Heart left ventricle (tissue), 16 donors: ENCODE results near the gene GLYR1. TPM values are rescaled to one million over a fixed set of nuclear protein-coding genes. Genes with fewer than 3 reads are reported as not detected.

ENCODE experiments used
- ATAC-seq, 4 donors: fragments of 200-7000 bp; cut with Tn5 transposase; one replicate each; pipeline ENCODE4 v1.9.1; 2020 to 2022; ENCODE audit warnings: moderate library complexity in 4 of 4, mild to moderate bottlenecking in 3 of 4, moderate number of reproducible peaks in 1 of 4
- DNase-seq, 5 donors: peaks; one replicate each; pipeline ENCODE4 v3.0.0-alpha.2; 2020
- H3K27ac ChIP-seq, 12 donors: fragments of 200-600 bp; sonication (generic) in 4 of 12; one replicate each; pipeline versions ENCODE4 v1.5.0 to v1.8.0; 2016 to 2022; ENCODE audit warnings: mild to moderate bottlenecking in 2 of 12
- H3K27me3 ChIP-seq, 9 donors: fragments of 200-600 bp; sonication (generic) in 2 of 9; one replicate each; pipeline versions ENCODE4 v1.5.1 to v1.8.0; 2016 to 2022; ENCODE audit warnings: mild to moderate bottlenecking in 3 of 9
- H3K36me3 ChIP-seq, 9 donors: fragments of 200-600 bp; sonication (generic) in 2 of 9; one replicate each; pipeline versions ENCODE4 v1.5.0 to v1.8.0; 2018 to 2022; ENCODE audit warnings: mild to moderate bottlenecking in 2 of 9
- H3K4me1 ChIP-seq, 12 donors: fragments of 200-600 bp; sonication (generic) in 4 of 12; one replicate each; pipeline versions ENCODE4 v1.5.0 to v1.8.0; 2016 to 2022; ENCODE audit warnings: mild to moderate bottlenecking in 3 of 12
- H3K4me3 ChIP-seq, 12 donors: fragments of 200-600 bp; sonication (generic) in 4 of 12; one replicate each; pipeline versions ENCODE4 v1.5.0 to v1.8.0; 2017 to 2022; ENCODE audit warnings: mild to moderate bottlenecking in 9 of 12, moderate library complexity in 4 of 12
- H3K9me3 ChIP-seq, 12 donors: fragments of 200-600 bp; sonication (generic) in 4 of 12; one replicate each; pipeline versions ENCODE4 v1.5.0 to v1.8.0; 2016 to 2022; ENCODE audit warnings: mild to moderate bottlenecking in 1 of 12
- POLR2A ChIP-seq, 2 donors: fragments of 450-650 bp; IDR thresholded peaks; one replicate each; pipeline ENCODE4 v1.6.1; 2017; ENCODE audit warnings: antibody characterized with exemption in 2 of 2, mild to moderate bottlenecking in 2 of 2, moderate library complexity in 2 of 2
- WGBS, 4 donors: extraction: QIAGEN DNeasy Blood & Tissue Kit in 2 of 4; methylation state at CpG; one replicate each; pipeline versions ENCODE4 v1.1.5 to v1.1.7; 2013 to 2018; 5-methylcytosine and 5-hydroxymethylcytosine counted together
- intact Hi-C, 10 donors: fragments of 100-400 bp; cut with DNase I; formaldehyde crosslinking; loops; one replicate each; pipeline versions ENCODE4 v1.11.1 to v1.14.2; 2022
- polyA plus RNA-seq, 2 donors: library from polyadenylated mRNA; stranded (reverse); fragments of 200-250 nt; gene quantifications; one replicate each; pipeline ENCODE4 v1.2.3, GENCODE V29; 2013
- total RNA-seq, 9 donors: library from RNA; depleted of rRNA in 2 of 9; stranded (reverse); fragments of >200 nt in 2 of 9; fragmentation: NEBNext Ultra II Directional in 3 of 9; extraction: Animal tissue kit (Norgen Biotek cat#: 25700) in 3 of 9; gene quantifications; one replicate each; pipeline versions ENCODE4 v1.1.0 to v1.2.4, GENCODE V29; 2016 to 2023
- TF ChIP-seq, protein P1 (sequence below), 12 donors: fragments of 200-600 bp; sonication (generic) in 4 of 12; IDR thresholded peaks; one replicate each; pipeline versions ENCODE4 v1.5.0 to v1.8.0; 2018 to 2022; ENCODE audit warnings: antibody characterized with exemption in 12 of 12, mild to moderate bottlenecking in 5 of 12
- donor health status: ischemic (EF 13 %, LVEDD 7.1; RV severe dilation, severe dysfunction).
- donor health status: healthy with polysubstance abuse.
- donor health status: DM: no; HTN: yes; CAD: no.
- donor health status: DM: no; HTN: no; CAD: no.
- donor health status: ischemic (EF 25% LVEDD 6.9; RV normal size, moderate dysfunction).
- donor health status: ischemic (EF 25% LVEDD 5.7; RV mildly dilated, moderate dysfunction).
- donor health status: healthy.
- donor health status: DM: yes; HTN: yes; CAD: no.
- donor health status: ischemic (EF 35%, LVEDD 5.7; RV mildly dilated, moderate dysfunction).
- donor health status: nonischemic (EF 11% LVEDD 7.7; RV severe dilation, severe dysfunction).
- donor health status: DM: yes; HTN: yes; CAD: no.
- donor health status: PGD.
- donor health status: ischemic (EF 29% LVEDD 5.4; RV normal size, mild dysfunction).
- donor health status: nonischemic (EF 23%, LVEDD 6.1; RV moderate dilation, normal function).

The GLYR1 gene
- total and polyA plus RNA-seq, 11 donors, result 51.3 to 96.6 (median 74.9) TPM

DNA sequence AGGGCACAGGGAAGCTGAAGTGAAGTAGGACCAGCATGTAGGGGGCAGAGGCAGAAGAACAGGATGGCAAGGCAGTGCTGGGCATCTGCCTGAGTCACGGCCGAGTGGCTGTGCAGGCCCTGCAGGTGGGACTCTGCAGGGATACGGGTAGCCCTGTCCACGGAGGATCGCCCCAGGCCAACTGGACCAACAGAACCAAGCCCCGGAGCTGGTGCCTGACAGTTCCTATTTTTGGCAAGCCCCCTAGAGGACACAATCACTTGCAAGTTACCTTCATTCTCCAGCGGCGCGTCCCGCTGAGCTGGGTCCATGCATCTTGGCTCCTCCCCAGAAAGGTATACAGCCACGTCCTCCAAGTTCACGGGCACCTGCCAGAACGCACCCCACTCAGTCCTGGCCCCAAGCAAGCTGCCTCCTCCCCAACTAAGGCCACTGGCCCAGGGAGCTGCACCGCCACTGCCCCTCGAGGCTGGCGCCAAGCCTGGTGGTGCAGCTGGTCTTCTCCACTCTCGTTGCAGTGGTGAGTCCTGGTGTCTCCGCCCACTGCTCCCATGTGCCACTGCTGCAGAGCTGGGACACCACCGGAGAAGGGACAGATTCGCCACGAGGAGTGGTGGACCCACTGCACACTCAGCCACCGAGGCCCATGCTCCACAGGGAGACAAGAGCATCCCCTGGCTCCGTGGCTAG lies 86.7 kb downstream of the GLYR1 start:
- Histone ChIP-seq H3K27me3 (no peaks in the 10 kb centered on the region), H3K9me3 (peaks cover 0 to 4% (median 0%) of the 10 kb centered on the region in 12 donors), H3K4me3 (no peak overlapping the region), H3K4me1 (peaks cover 0 to 8% (median 5%) of the 10 kb centered on the region in 12 donors), H3K27ac (no peak overlapping the region), H3K36me3 (peaks cover 3 to 95% (median 89%) of the 10 kb centered on the region in 9 donors)
- intact Hi-C loops, result loop anchor here in 1 of 10 donors (10.0 kb wide), 1 partner anchor 194 kb away; the partner anchor contains the start of gene SEC14L5
- 88 to 90% (median 90%) methylated on average over 23 of the region's 23 CpGs for WGBS, 4 donors
- DNase-seq (peak in 1 of 5 donors; percentile 56), ATAC-seq (no peak)
- TF ChIP-seq, protein P1, sequence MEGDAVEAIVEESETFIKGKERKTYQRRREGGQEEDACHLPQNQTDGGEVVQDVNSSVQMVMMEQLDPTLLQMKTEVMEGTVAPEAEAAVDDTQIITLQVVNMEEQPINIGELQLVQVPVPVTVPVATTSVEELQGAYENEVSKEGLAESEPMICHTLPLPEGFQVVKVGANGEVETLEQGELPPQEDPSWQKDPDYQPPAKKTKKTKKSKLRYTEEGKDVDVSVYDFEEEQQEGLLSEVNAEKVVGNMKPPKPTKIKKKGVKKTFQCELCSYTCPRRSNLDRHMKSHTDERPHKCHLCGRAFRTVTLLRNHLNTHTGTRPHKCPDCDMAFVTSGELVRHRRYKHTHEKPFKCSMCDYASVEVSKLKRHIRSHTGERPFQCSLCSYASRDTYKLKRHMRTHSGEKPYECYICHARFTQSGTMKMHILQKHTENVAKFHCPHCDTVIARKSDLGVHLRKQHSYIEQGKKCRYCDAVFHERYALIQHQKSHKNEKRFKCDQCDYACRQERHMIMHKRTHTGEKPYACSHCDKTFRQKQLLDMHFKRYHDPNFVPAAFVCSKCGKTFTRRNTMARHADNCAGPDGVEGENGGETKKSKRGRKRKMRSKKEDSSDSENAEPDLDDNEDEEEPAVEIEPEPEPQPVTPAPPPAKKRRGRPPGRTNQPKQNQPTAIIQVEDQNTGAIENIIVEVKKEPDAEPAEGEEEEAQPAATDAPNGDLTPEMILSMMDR (IDR thresholded peaks at IDR 0.05), result no peak
- no peak for TF ChIP-seq POLR2A (IDR thresholded peaks at IDR 0.05)

DNA sequence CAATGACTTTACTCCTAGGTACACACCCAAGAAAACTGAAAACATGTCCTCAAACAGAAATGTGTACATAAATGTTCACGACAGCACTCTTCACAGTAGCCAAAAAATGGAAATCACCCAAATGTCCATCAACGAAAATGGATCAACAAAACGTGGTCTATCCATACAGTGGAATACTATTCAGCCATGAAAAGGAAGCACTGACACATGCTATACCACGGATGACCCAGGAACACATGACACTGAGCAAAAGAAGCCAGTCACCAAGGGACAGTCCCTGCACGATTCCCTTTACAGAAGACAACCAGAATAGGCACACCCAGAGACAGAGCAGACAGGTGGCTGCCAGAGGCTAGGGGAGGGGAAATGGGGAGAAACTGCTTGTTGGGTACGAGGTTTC lies 91.4 kb downstream of the GLYR1 start:
- no peak overlapping the region for H3K4me3 ChIP-seq
- no peak for TF ChIP-seq POLR2A (IDR thresholded peaks at IDR 0.05)
- TF ChIP-seq, protein P1 (IDR thresholded peaks at IDR 0.05), result no peak
- H3K27me3 ChIP-seq, result no peaks in the 10 kb centered on the region
- WGBS, 4 donors, result 96 to 98% (median 97%) methylated on average over 6 of the region's 6 CpGs
- H3K9me3 ChIP-seq, result peaks cover 0 to 9% (median 0%) of the 10 kb centered on the region in 12 donors
- DNase-seq, result no peak
- no peak overlapping the region for H3K27ac ChIP-seq
- intact Hi-C loops, result no loop called here
- H3K36me3 ChIP-seq, result peaks cover 0 to 99% (median 96%) of the 10 kb centered on the region in 9 donors
- ATAC-seq, result no peak
- no peaks in the 10 kb centered on the region for H3K4me1 ChIP-seq

DNA sequence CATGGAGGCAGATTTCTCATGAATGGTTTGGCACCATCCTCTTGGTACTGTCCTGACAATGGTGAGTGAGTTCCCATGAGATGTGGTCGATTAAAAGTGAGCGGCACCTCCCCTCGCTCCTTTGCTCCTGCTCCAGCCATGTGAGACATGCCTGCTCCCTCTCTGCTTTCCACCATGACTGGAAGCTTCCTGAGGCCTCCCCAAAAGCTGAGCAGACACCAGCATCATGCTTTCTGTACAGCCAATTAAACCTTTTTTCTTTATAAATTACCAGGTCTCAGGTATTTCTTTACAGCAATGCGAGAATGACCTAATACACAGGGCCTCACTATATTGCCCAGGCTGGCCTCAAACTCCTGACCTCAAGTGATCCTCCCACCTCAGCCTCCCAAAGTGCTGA lies 92.2 kb downstream of the GLYR1 start:
- no peak overlapping the region for H3K27ac ChIP-seq
- peaks cover 0 to 98% (median 93%) of the 10 kb centered on the region in 9 donors for H3K36me3 ChIP-seq
- DNase-seq, result no peak
- WGBS, 4 donors, result 95 to 99% (median 98%) methylated on average over 4 of the region's 4 CpGs
- H3K4me3 ChIP-seq, result no peak overlapping the region
- H3K4me1 ChIP-seq, result no peaks in the 10 kb centered on the region
- ATAC-seq, result no peak
- H3K9me3 ChIP-seq, result peaks cover 0 to 9% (median 0%) of the 10 kb centered on the region in 12 donors
- H3K27me3 ChIP-seq, result no peaks in the 10 kb centered on the region
- no peak for TF ChIP-seq POLR2A (IDR thresholded peaks at IDR 0.05)
- TF ChIP-seq, protein P1 (IDR thresholded peaks at IDR 0.05), result no peak
- intact Hi-C loops, result no loop called here

DNA sequence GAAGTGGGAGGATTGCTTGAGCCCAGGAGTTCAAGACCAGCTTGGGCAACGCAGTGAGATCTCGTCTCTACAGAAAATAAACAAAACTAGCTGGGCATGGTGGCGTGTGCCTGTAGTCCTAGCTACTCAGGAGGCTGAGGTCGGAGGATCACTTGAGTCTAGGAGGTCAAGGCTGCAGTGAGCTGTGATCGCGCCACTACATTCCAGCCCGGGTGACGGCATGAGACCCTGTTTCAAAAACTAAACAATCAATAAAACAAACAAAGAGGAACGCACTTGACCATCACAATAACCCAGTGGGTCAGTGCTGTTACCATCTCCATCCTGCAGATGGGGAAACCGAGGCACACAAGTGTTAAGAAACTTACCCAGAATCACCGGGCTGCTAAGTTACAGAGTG lies 93.9 kb downstream of the GLYR1 start:
- DNase-seq (no peak), ATAC-seq (no peak)
- intact Hi-C loops, result no loop called here
- peaks cover 0 to 9% (median 0%) of the 10 kb centered on the region in 12 donors for H3K9me3 ChIP-seq
- TF ChIP-seq POLR2A (IDR thresholded peaks at IDR 0.05), result no peak
- TF ChIP-seq, protein P1 (IDR thresholded peaks at IDR 0.05), result no peak
- no peak overlapping the region for H3K27ac ChIP-seq
- H3K27me3 ChIP-seq, result no peaks in the 10 kb centered on the region
- no peaks in the 10 kb centered on the region for H3K4me1 ChIP-seq
- H3K36me3 ChIP-seq, result peaks cover 0 to 90% (median 84%) of the 10 kb centered on the region in 9 donors
- 93 to 96% (median 96%) methylated on average over 11 of the region's 11 CpGs for WGBS, 4 donors
- H3K4me3 ChIP-seq, result no peak overlapping the region

Other genes with a start within 250 kb of the GLYR1 start
- gene UBALD1, start 232.4 kb downstream of the GLYR1 start, total RNA-seq, result 10 to 100 TPM in 8 of 9 donors, 1 to 10 TPM in 1; 9.1 to 38.9 (median 18.7) TPM
- 10 to 100 TPM; 23.7 to 33.9 TPM for gene UBALD1, start 232.4 kb downstream of the GLYR1 start, polyA plus RNA-seq
- 10 to 100 TPM; 28.5 to 75.0 (median 42.0) TPM for gene MGRN1, start 222.5 kb downstream of the GLYR1 start, total RNA-seq
- 10 to 100 TPM; 17.9 to 36.9 TPM for gene MGRN1, start 222.5 kb downstream of the GLYR1 start, polyA plus RNA-seq
- gene NUDT16L1, start 153.7 kb downstream of the GLYR1 start, total RNA-seq, result 10 to 100 TPM; 33.1 to 65.2 (median 46.4) TPM
- 10 to 100 TPM; 47.5 to 51.0 TPM for gene NUDT16L1, start 153.7 kb downstream of the GLYR1 start, polyA plus RNA-seq
- gene ANKS3, start 113.0 kb downstream of the GLYR1 start, total RNA-seq, result 10 to 100 TPM in 2 of 9 donors, 1 to 10 TPM in 7; 5.1 to 12.5 (median 8.6) TPM
- gene ANKS3, start 113.0 kb downstream of the GLYR1 start, polyA plus RNA-seq, result 10 to 100 TPM in 1 of 2 donors, 1 to 10 TPM in 1; 9.8 to 12.7 TPM
- gene DNAAF8, start 112.8 kb downstream of the GLYR1 start, total RNA-seq, result 1 to 10 TPM in 3 of 9 donors, under 1 TPM in 6; 0.34 to 3.4 (median 0.70) TPM
- 1 to 10 TPM; 1.7 TPM for gene DNAAF8, start 112.8 kb downstream of the GLYR1 start, polyA plus RNA-seq
- gene ZNF500, start 80.1 kb downstream of the GLYR1 start, total RNA-seq, result 10 to 100 TPM in 1 of 9 donors, 1 to 10 TPM in 8; 4.8 to 11.6 (median 6.5) TPM
- 1 to 10 TPM; 5.7 to 7.1 TPM for gene ZNF500, start 80.1 kb downstream of the GLYR1 start, polyA plus RNA-seq
- under 1 TPM in 1 of 9 donors, not detected in 8; 0.32 TPM for gene SEPTIN12, start 58.9 kb downstream of the GLYR1 start, total RNA-seq
- not detected for gene SEPTIN12, start 58.9 kb downstream of the GLYR1 start, polyA plus RNA-seq
- not detected for gene SMIM22, start 51.9 kb downstream of the GLYR1 start, total RNA-seq
- gene SMIM22, start 51.9 kb downstream of the GLYR1 start, polyA plus RNA-seq, result not detected
- 100 to 1,000 TPM in 4 of 9 donors, 10 to 100 TPM in 5; 58.4 to 167 (median 95.0) TPM for gene ROGDI, start 44.7 kb downstream of the GLYR1 start, total RNA-seq
- gene ROGDI, start 44.7 kb downstream of the GLYR1 start, polyA plus RNA-seq, result 100 to 1,000 TPM in 1 of 2 donors, 10 to 100 TPM in 1; 43.4 to 134 TPM
- gene UBN1, start 193 bp upstream of the GLYR1 start, total RNA-seq, result 10 to 100 TPM; 25.0 to 77.9 (median 32.7) TPM
- 10 to 100 TPM; 20.3 to 34.2 TPM for gene UBN1, start 193 bp upstream of the GLYR1 start, polyA plus RNA-seq
- gene PPL, start 89.9 kb upstream of the GLYR1 start, total RNA-seq, result 10 to 100 TPM in 3 of 9 donors, 1 to 10 TPM in 6; 6.4 to 23.8 (median 8.3) TPM
- gene PPL, start 89.9 kb upstream of the GLYR1 start, polyA plus RNA-seq, result 1 to 10 TPM; 4.3 to 5.1 TPM
- gene SEC14L5, start 111.0 kb upstream of the GLYR1 start, total RNA-seq, result 10 to 100 TPM in 5 of 9 donors, 1 to 10 TPM in 4; 1.6 to 25.4 (median 11.6) TPM
- 1 to 10 TPM in 1 of 2 donors, under 1 TPM in 1; 0.11 to 5.0 TPM for gene SEC14L5, start 111.0 kb upstream of the GLYR1 start, polyA plus RNA-seq
- 10 to 100 TPM in 3 of 9 donors, 1 to 10 TPM in 6; 3.8 to 14.6 (median 8.9) TPM for gene NAGPA, start 186.6 kb upstream of the GLYR1 start, total RNA-seq
- gene NAGPA, start 186.6 kb upstream of the GLYR1 start, polyA plus RNA-seq, result 1 to 10 TPM; 6.4 to 6.5 TPM
- 10 to 100 TPM in 4 of 9 donors, 1 to 10 TPM in 5; 1.5 to 38.4 (median 6.9) TPM for gene C16orf89, start 218.7 kb upstream of the GLYR1 start, total RNA-seq
- 1 to 10 TPM in 1 of 2 donors, under 1 TPM in 1; 0.26 to 4.2 TPM for gene C16orf89, start 218.7 kb upstream of the GLYR1 start, polyA plus RNA-seq
- gene ALG1, start 224.6 kb upstream of the GLYR1 start, total RNA-seq, result 10 to 100 TPM in 3 of 9 donors, 1 to 10 TPM in 6; 6.5 to 17.1 (median 9.7) TPM
- 10 to 100 TPM in 1 of 2 donors, 1 to 10 TPM in 1; 6.0 to 15.3 TPM for gene ALG1, start 224.6 kb upstream of the GLYR1 start, polyA plus RNA-seq